Chondrocyte (in vitro differentiated cells): Measurements from ENCODE around the gene TALDO1. TPM values are rescaled to one million over a fixed set of nuclear protein-coding genes. Genes with fewer than 3 reads are reported as not detected.

Experiments
- DNase-seq: peaks from one replicate; pipeline ENCODE4 v3.0.0; 2021; ENCODE audit warnings: mixed read lengths, low spot score
- H3K27ac Mint-ChIP-seq: one replicate; pipeline ENCODE4 v1.8.0; 2021; ENCODE audit warnings: mild to moderate bottlenecking, moderate library complexity, mixed read lengths; ENCODE audit not compliant: unreplicated experiment
- H3K27me3 Mint-ChIP-seq: 2 replicates; pipeline ENCODE4 v1.8.0; 2021; ENCODE audit warnings: low read depth, mixed read lengths
- H3K36me3 Mint-ChIP-seq: 2 replicates; pipeline ENCODE4 v1.8.0; 2021; ENCODE audit warnings: low read depth, mixed read lengths
- H3K4me1 Mint-ChIP-seq: 2 replicates; pipeline ENCODE4 v1.8.0; 2021; ENCODE audit warnings: low read depth, mild to moderate bottlenecking, mixed read lengths
- H3K4me3 Mint-ChIP-seq: one replicate; pipeline ENCODE4 v1.8.0; 2021; ENCODE audit warnings: mild to moderate bottlenecking, moderate library complexity, mixed read lengths; ENCODE audit not compliant: unreplicated experiment
- H3K9me3 Mint-ChIP-seq: 2 replicates; pipeline ENCODE4 v1.8.0; 2021; ENCODE audit warnings: low read depth, mixed read lengths
- CTCF ChIP-seq: fragments of 200-600 bp; sonication (generic); IDR thresholded peaks from 2 replicates; pipeline ENCODE4 v1.5.0; 2021; ENCODE audit warnings: antibody characterized with exemption, mild to moderate bottlenecking, moderate library complexity
- total RNA-seq: library from RNA; stranded (reverse); gene quantifications from 3 replicates; pipeline ENCODE4 v1.2.1, GENCODE V29; 2021

Gene TALDO1
- total RNA-seq, 1 donor from 2014 or later, result 151 TPM

- Mint-ChIP-seq H3K27ac (no peak overlapping the region), H3K9me3 (no peaks in the 10 kb centered on the region), H3K4me3 (no peak overlapping the region), H3K4me1 (peaks cover 16% of the 10 kb centered on the region), H3K36me3 (peaks cover 7% of the 10 kb centered on the region), H3K27me3 (no peaks in the 10 kb centered on the region)
- DNase-seq, result no peak
- TF ChIP-seq CTCF, result peak; percentile 82
These were observed 24.0 kb upstream of the TALDO1 start for GRCh38 chr11:723120-723883.

GRCh38 chr11:724049-724777, 23.1 kb upstream of the TALDO1 start:
- peak overlapping the region; percentile 22 for H3K27ac Mint-ChIP-seq
- DNase-seq, result no peak

GRCh38 chr11:724778-725386, 22.4 kb upstream of the TALDO1 start:
- no peak for DNase-seq
- H3K4me1 Mint-ChIP-seq, result peaks cover 10% of the 10 kb centered on the region
- H3K27me3 Mint-ChIP-seq, result no peaks in the 10 kb centered on the region
- H3K36me3 Mint-ChIP-seq, result peaks cover 5% of the 10 kb centered on the region
- TF ChIP-seq CTCF, result no peak
- no peak overlapping the region for H3K27ac Mint-ChIP-seq
- H3K9me3 Mint-ChIP-seq, result no peaks in the 10 kb centered on the region
- no peak overlapping the region for H3K4me3 Mint-ChIP-seq

More at GRCh38 chr11:724049-724777, 23.1 kb upstream of the TALDO1 start:
- no peak overlapping the region for H3K4me3 Mint-ChIP-seq
- peaks cover 6% of the 10 kb centered on the region for H3K36me3 Mint-ChIP-seq
- H3K27me3 Mint-ChIP-seq, result no peaks in the 10 kb centered on the region
- no peak for TF ChIP-seq CTCF
- H3K4me1 Mint-ChIP-seq, result peaks cover 14% of the 10 kb centered on the region
- no peaks in the 10 kb centered on the region for H3K9me3 Mint-ChIP-seq

GRCh38 chr11:725624-726202, 21.6 kb upstream of the TALDO1 start:
- Mint-ChIP-seq H3K27me3 (no peaks in the 10 kb centered on the region), H3K9me3 (no peaks in the 10 kb centered on the region), H3K27ac (no peak overlapping the region), H3K4me3 (no peak overlapping the region), H3K4me1 (peaks cover 10% of the 10 kb centered on the region), H3K36me3 (peaks cover 3% of the 10 kb centered on the region)
- no peak for TF ChIP-seq CTCF
- DNase-seq, result no peak
